Endothelial cell of umbilical vein (primary cell): ENCODE results near the gene TAMM41.
"Not testable (repeated sequence)": the region's sequence is repeated elsewhere in the genome, so short reads cannot be mapped to it uniquely, and the experiment has no call there.

Experiments used
- EZH2 ChIP-seq: IDR thresholded peaks from 2 replicates; pipeline ENCODE4 v1.6.1; 2012; ENCODE audit warnings: borderline replicate concordance, low read depth, mild to moderate bottlenecking, moderate library complexity, low read length, inconsistent platforms; ENCODE audit not compliant: severe bottlenecking
- JUN ChIP-seq: IDR thresholded peaks from 2 replicates; pipeline ENCODE4 v1.6.1; 2011; ENCODE audit warnings: borderline replicate concordance, low read depth; ENCODE audit not compliant: insufficient read length, insufficient read depth
- POLR2A ChIP-seq: IDR thresholded peaks from 2 replicates; pipeline ENCODE4 v1.6.1; 2012; ENCODE audit warnings: low read depth, mild to moderate bottlenecking, control low read depth, low read length
- POLR2AphosphoS5 ChIP-seq: IDR thresholded peaks from 2 replicates; pipeline ENCODE4 v1.6.1; 2012; ENCODE audit warnings: low read depth, mild to moderate bottlenecking, control low read depth, low read length, moderate library complexity; ENCODE audit not compliant: insufficient read depth
- TF ChIP-seq, protein P1 (sequence below), 2 donors: IDR thresholded peaks; 1 replicate in 1 of 2; 2 replicates in 1 of 2; pipeline ENCODE4 v1.5.1; 2011; ENCODE audit warnings: low read length in 2 of 2, mild to moderate bottlenecking in 2 of 2, moderate library complexity in 2 of 2, control low read depth in 1 of 2, inconsistent platforms in 1 of 2, low read depth in 1 of 2; ENCODE audit not compliant: insufficient read depth in 1 of 2; ENCODE audit errors: extremely low read depth in 1 of 2
- TF ChIP-seq, protein P2 (sequence below): IDR thresholded peaks from 2 replicates; pipeline ENCODE4 v1.6.1; 2011; ENCODE audit not compliant: insufficient read depth, insufficient read length

DNA sequence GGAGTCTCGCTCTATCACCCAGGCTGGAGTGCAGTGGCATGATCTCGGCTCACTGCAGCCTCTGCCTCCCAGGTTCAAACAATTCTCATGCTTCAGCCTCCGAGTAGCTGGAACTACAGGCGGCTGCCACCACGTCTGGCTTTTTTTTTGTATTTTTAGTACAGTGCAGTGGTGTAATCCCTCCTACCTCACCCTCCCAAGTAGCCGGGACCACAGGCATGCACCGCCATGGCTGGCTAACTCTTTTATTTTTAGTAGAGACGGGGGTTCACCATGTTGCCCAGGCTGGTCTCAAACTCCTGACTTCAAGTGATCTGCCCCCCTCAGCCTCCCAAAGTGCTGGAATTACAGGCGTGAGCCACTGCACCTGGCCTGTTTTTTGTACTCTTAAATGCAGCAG lies 98.4 kb downstream of the TAMM41 start:
- TF ChIP-seq, protein P1, sequence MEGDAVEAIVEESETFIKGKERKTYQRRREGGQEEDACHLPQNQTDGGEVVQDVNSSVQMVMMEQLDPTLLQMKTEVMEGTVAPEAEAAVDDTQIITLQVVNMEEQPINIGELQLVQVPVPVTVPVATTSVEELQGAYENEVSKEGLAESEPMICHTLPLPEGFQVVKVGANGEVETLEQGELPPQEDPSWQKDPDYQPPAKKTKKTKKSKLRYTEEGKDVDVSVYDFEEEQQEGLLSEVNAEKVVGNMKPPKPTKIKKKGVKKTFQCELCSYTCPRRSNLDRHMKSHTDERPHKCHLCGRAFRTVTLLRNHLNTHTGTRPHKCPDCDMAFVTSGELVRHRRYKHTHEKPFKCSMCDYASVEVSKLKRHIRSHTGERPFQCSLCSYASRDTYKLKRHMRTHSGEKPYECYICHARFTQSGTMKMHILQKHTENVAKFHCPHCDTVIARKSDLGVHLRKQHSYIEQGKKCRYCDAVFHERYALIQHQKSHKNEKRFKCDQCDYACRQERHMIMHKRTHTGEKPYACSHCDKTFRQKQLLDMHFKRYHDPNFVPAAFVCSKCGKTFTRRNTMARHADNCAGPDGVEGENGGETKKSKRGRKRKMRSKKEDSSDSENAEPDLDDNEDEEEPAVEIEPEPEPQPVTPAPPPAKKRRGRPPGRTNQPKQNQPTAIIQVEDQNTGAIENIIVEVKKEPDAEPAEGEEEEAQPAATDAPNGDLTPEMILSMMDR (IDR thresholded peaks at IDR 0.05; ENCODE audit: extremely low read depth in 1 of 2, insufficient read depth in 1 of 2, low read depth in 1 of 2, low read length in 2 of 2): not testable (repeated sequence)
- not testable (repeated sequence) for TF ChIP-seq POLR2A, EZH2, POLR2AphosphoS5, JUN
- TF ChIP-seq, protein P2, sequence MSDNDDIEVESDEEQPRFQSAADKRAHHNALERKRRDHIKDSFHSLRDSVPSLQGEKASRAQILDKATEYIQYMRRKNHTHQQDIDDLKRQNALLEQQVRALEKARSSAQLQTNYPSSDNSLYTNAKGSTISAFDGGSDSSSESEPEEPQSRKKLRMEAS: not testable (repeated sequence)
